NCI-H82 treated with DMSO at 0.1 percent for 48 hours (cell line): ENCODE data around the gene NUDT1.
A peak's percentile ranks its signal among the peaks of the same experiment; 100 is the strongest.

ENCODE experiments used
- DNase-seq: peaks from one replicate; lab custom pipeline; 2025; ENCODE audit not compliant: unreplicated experiment; lab: John Stamatoyannopoulos, UW

The NUDT1 gene

GRCh38 chr7:2247141-2247995, 5.3 kb downstream of the NUDT1 start:
- peak; percentile 31 for DNase-seq

- no peak for DNase-seq
Observed at GRCh38 chr7:2248984-2249694, 7.1 kb downstream of the NUDT1 start.

DNA sequence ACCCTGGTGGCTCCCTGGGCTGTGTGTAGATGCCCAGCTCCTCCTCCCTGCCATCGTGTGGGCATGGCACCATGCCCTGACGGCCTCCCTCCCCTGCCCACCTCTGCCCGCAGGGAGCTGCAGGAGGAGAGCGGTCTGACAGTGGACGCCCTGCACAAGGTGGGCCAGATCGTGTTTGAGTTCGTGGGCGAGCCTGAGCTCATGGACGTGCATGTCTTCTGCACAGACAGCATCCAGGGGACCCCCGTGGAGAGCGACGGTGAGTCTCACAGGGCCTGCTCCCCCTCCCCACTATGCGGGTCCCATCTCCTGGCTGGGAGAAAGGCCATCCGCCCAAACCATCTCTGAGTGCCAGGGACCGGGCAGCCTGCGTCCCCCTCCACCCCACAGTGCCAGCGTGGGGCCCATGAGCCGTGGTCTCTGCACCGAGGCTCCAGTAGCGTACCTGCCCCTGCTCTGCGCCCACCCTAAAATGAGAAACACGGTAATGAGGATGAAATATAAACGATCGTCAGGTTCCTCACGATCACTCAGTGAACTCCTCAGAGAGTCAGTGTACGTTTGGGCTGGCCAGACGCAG, 7.8 kb downstream of the NUDT1 start:
- DNase-seq = no peak

DNA sequence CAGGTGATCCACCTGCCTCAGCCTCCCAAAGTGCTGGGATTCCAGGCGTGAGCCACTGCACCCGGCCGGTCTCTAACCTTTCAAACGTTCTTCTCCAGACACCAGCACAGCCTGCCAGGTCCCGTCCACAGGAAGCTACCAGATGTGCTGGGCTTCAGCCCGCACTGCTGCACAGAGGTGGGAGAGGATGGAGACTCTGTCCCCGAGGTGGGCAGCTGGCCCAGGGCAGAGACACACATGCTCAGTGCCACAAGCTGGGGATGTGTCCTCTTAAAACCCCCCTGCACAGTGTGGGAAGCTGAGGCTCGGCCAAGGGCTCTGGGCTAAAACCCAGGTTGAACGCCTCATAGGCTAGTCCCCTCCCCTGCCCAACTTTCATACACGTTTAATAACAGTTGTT, 9.4 kb downstream of the NUDT1 start:
- no peak for DNase-seq

DNA sequence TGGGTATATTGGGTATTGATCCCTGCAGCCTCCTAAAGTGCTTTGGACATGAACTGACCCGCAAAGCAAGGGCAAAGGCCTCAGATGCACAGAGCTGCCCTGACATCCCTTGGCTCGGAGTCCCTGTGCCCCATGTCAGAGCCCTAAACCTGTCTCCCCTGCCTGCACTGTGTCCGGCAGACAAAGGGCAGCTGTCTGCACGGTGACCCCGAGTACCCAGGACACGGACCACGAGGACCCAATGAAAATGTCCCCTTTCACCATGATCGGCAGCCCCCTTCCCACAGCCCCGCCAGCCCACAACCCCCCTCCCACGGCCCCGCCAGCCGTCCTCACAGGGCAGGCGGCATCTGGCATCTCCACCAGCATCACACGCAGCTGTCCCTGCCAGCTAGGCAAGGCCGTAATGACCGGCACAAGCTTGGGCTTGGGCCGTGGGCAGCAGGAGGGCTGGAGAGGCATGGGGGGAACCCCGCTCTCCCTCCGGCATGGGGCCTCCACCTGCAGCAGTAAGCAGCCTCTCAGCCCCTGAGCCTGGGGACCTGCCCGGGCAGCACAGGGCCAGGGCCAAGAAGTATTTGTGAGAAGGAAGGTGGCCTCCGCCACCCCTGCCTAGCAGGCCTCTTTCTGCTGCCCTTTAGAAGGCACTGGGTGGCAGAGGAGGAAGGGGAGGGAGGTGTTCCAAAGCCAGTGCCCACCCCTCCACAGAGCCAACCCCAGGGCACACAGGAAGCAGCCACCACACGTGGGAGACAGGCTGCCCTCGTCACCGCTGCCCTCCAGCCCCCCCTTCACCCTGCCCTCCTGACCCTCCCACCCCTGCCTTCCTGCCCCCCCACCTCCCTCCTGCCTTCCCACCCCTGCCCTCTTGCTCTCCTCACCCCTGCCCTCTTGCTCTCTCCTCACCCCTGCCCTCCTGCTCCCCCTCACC, 10.1 kb downstream of the NUDT1 start:
- DNase-seq = no peak

DNA sequence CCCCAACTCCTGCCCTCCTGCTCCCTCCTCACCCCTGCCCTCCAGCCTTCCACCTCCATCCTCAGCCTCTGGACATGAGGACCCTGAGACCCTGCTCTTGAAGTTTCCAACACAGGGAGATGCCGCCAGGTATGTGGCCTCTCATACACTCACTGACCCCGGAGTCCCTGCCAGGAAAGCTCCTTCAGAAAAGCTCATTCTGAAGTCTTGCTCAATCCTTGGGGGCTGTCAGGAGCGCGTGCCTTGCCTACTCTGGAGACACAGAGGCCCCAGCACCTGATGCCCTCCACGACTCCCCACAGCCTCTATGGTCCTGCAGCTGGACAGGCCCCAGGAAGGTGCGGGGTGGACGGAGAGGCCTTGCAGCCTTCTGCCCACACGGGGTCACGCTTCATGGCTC, 11.0 kb downstream of the NUDT1 start:
- DNase-seq = no peak

GRCh38 chr7:2253525-2254244, 11.7 kb downstream of the NUDT1 start:
- peak; percentile 20 for DNase-seq

DNA sequence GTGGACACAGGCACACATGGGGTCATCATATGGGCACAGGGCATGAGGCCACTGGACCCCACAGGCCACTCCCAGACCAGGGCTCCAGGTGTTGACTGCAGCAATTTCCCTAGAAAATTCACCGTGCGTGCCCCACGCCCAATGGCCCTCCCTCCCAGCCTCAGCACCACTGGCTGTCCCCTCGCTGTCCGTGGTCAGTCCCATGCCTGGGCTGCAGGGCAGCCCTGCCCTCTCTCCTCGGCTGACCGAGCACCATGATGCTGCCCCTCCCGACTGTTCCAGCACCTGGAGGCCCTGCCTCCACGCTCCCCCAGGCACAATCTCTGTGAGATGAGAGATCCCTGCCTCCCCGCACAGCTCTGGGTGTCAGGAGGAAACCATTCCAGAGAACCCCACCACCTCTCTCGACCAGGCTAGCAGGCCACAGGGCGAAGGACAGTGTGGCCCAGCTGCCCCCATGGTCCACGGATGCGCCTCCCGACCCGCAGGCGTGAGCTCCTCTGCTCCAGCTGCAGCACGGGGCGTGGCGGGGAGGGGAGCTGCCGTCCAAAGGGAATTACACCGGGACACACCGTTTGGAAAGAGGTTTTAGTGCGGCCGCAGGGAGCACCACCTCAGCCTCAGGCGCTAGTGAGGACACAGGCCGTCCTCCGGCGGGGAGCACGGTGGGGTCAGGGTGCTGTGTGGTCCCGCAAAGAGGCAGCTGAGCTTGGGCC, 12.6 kb downstream of the NUDT1 start:
- DNase-seq = no peak

DNA sequence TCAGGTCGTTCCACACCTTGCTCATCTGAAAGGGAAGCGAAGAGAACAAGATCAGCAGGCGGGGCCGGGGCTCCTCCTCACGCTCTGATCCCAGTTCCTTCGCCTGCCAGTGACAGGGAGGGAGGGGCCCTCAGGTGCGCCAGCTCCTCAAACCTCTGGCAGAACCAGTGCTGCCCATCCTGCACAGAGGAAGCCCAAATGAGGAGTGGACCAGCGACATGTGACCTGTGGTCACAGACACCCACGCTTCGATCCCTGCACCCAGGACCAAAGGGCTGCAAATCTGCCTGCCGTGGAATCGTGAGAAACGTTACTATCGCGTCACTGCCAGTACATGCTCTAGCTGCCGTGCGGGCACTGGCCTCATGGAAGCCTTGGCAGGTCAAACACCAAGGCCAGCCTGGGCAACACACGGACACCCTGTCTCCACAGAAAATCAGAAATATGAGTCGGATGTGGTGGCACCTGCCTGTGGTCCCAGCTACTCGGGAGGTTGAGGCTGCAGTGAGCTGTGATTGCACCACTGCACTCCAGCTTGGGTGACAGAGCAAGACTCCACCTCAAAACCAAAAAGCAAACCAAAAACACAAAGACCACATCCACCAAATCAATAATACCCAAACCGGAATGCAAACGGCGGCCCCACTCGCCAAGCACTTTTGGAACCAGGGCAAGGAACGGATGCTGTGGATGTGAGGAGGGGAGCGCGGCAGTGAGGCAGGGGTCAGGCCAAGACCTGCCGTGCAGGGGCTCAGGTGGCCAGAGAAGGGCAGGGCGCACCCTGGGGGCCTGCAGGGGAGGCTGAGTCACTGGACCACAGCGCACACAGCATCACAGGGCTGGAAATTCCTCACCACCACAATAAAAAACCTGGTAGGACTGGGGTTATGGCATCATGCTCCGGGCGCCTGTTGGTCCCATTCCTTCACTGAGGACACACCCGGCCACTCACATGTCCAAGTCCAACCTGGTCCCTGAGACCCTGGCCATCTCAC, 13.4 kb downstream of the NUDT1 start:
- no peak for DNase-seq

GRCh38 chr7:2256306-2257045, 14.4 kb downstream of the NUDT1 start:
- DNase-seq = no peak

GRCh38 chr7:2257046-2257551, 15.1 kb downstream of the NUDT1 start:
- no peak for DNase-seq

- no peak for DNase-seq
Observed at GRCh38 chr7:2257651-2258050, 15.6 kb downstream of the NUDT1 start.

GRCh38 chr7:2258661-2259365, 16.8 kb downstream of the NUDT1 start:
- no peak for DNase-seq

- DNase-seq = no peak
Observed at GRCh38 chr7:2259480-2259879, 17.5 kb downstream of the NUDT1 start.

DNA sequence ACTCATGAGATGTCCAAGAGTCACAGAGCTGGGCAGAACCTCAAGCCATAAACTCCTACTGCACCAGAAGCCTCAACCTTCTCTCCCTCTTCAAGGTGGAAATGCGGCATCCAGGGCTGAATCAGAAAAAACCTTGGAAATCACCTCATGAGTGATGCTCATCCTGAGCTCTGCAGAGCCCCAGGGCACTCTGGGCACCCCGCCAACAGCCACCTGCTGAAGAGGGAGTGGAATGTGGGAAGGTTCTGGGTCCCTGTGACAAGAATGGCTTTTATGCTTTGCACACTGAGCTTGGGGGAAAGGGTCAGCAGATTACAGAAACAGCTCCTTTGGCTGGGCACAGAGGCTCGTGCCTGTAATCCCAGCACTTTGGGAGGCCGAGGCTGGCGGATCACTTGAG, 18.8 kb downstream of the NUDT1 start:
- no peak for DNase-seq

- no peak for DNase-seq
Observed at GRCh38 chr7:2261611-2262010, 19.6 kb downstream of the NUDT1 start.

GRCh38 chr7:2263176-2263575, 21.1 kb downstream of the NUDT1 start:
- DNase-seq = no peak
